Adipose tissue (tissue), 3 donors: ENCODE measurements around the gene NUDT8. TPM values are rescaled to one million over a fixed set of nuclear protein-coding genes. Genes with fewer than 3 reads are reported as not detected.
"Not testable (repeated sequence)": the region's sequence is repeated elsewhere in the genome, so short reads cannot be mapped to it uniquely, and the experiment has no call there.

Experiments
- H3K27ac ChIP-seq: one replicate; pipeline ENCODE4 v1.5.1; 2013; ENCODE audit warnings: low read depth, low read length
- WGBS, 3 donors: extraction: QIAGEN DNeasy Blood & Tissue Kit; methylation state at CpG; one replicate each; pipeline ENCODE4 v1.1.7; 2013; 5-methylcytosine and 5-hydroxymethylcytosine counted together
- polyA plus RNA-seq, 3 donors: library from polyadenylated mRNA; stranded (reverse); fragments of 200-250 nt; gene quantifications; one replicate each; pipeline ENCODE4 v1.2.3, GENCODE V29; 2013
- donor health status: healthy with polysubstance abuse.
- donor health status: Bipolar disorder and iron deficiency.
- donor health status: healthy.

The NUDT8 gene
- polyA plus RNA-seq, 3 donors: 9.8 to 37.1 (median 11.0) TPM

DNA sequence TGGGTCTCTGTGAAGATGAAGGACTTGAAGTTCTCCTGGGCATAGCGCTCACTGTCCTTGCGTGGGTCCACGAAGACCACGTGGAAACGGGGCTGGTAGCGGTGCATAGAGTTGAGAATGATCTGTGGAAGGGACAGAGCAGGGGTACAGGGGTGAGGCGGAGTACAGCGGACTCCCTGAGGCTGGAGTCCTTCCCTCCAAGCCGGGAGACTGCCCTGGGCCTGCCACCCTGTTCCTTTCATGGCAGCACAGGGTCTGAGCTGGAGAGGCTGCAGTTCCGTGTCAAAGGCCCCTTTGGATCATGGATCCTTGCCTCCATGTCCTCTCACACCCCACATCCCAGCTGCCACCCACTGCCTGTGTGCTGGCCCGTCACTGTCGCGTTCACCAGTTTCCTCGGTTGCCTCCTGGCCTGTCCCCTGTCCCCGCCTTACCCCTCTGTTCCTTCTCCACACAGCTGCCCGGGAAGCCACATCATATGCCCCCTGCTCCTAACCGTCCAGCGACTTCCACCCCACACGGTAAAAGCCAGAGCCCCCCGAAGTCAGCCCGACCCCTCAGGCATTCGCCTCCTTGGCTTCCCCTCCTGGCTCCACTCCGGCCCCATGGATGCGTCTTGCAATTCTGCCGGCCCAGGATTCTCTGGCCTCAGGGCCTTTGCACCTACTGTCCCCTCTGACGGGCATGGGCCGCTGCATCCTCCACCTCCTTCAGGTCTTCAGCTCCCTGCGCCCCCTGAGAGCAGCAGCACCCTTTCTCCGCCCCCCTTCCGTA lies 3.4 kb upstream of the NUDT8 start:
- 90 to 93% (median 90%) methylated on average over 30 of the region's 30 CpGs for WGBS, 3 donors
- no peak overlapping the region for H3K27ac ChIP-seq

DNA sequence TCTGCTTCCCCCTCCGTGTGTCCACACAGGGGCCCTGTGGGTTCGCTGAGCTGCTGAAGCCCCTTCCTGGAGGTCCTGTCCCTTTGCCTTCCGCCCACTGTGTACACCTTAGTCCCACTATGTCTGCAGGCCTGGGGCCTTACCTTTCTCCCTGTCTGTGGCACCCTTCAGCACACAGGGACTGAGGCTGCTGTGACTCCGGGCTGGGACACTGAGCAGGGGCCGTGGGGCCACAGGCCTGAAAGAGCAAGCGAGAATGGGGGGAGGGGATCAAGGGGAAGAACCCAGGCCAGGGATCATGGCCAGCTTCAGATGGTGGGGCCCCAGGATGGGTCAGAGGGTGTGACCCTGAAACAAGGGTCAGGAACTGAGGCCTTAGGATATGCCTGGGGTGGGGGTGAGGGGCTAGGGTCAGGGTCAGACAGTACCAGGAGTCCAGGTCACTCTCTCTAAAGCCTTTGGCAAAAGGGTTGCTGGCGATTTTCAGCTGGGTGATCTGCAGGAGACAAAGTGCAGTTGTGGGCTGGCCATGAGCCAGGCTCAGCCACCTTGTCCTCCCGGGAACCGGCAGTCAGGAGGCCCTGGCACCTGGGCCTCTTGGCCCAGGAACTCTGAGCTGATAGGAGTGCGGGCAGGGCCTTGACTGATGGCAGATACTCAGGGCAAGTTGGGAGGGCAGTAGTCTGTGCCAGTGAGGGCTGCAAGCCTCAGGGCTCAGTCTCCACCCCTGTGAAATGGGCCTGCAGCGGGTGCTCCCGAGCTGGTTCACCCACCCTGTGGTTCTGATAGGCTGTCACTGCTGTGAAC lies 2.6 kb upstream of the NUDT8 start:
- no peak overlapping the region for H3K27ac ChIP-seq
- WGBS, 3 donors: 32 to 83% (median 79%) methylated on average over 12 of the region's 12 CpGs

DNA sequence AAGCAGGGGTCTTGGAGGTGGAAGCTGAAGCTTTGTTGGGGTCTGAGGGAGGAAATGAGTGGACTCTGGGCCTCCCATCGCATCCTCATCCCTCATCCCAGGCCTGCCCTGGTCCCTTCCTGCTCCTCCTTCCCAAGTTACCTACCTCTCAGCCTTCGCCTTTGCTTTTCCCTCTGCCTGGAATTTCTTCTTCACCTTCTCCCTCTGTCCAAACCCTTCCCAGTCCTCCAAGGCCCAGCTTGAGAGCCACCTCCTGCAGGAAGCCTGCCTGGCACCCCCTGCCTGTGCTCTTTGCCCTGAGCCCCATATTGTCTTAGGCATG lies 2.1 kb upstream of the NUDT8 start:
- 93 to 100% (median 100%) methylated on average over 1 to 2 of the region's 2 CpGs for WGBS, 3 donors
- H3K27ac ChIP-seq: no peak overlapping the region

- H3K27ac ChIP-seq: no peak overlapping the region
- WGBS, 3 donors: 68 to 81% (median 77%) methylated on average over 7 of the region's 7 CpGs
Measured at GRCh38 chr11:67631411-67631810, 1.7 kb upstream of the NUDT8 start.

GRCh38 chr11:67630943-67631331 lies 1.2 kb upstream of the NUDT8 start:
- H3K27ac ChIP-seq: no peak overlapping the region
- 52 to 65% (median 55%) methylated on average over 16 of the region's 16 CpGs for WGBS, 3 donors

DNA sequence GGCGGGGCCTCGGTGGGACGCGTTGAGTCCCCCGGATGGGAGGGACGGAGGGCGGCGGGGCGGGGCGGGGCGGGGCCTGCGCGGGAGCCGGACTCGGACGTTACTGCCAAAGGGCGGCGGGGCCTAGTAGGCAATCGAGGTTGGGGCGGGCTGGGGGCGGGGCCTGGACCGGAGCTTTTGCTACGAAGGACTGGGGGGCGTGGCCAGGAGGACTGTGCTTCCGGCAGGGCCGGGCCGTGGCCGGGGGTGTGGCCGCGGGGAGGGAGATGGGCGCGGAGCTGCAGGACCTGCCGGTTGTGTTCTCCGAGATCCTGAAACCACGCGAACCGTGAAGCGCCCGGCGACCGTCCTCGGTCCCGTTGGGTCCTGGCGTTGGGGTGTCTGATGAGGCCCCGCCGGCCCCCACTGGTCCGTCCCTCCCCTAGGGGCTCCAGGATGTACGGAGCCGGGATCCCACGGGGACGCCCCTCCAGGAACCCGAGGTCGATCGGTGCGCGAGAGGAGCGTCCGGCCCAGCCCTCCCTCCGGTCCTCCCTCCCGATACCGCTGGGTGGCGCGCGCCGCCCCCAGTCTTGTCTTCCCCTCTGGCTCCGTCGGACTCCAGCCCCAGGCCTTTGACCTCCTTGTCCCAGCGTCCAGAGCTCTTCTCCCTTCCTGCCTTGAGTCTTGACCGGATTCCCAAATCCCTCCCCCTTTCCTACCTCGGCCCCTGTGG lies 648 bp upstream of the NUDT8 start:
- H3K27ac ChIP-seq: no peak overlapping the region
- WGBS, 3 donors: 0 to 1% (median 1%) methylated on average over 39 to 70 of the region's 70 CpGs

DNA sequence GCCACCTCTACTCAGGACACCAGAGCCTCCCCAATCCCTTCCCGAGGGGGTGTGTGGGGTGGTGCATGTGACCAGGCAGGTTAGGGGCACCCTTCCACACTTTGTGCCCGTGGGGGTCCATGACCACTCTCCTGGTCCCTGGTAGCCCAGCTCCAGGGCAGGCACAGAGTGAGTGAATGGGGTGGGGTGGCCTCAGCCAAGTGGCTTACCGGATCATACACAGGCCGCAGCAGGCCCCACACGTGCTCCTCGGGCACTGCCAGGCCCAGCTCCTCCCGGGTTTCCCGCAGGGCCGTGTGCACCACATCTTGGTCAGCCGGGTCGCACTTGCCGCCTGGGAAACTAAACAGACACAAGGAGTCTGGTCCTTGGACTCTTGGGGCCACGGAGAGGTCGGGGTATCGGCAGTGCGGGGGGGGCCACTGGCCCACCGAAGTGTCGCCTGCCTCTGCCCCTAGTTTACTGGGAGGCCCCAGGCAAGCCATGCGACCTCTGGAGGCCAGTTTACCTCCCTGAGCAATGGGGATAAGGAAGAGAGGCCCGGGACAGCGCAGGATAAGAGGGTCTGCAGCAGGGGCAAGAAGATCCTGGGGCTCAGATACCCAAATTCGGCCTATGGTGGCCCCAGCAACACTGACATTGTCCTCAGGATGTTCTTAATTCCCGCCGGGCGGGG lies 889 bp downstream of the NUDT8 start:
- no peak overlapping the region for H3K27ac ChIP-seq
- WGBS, 3 donors: 36 to 60% (median 54%) methylated on average over 25 of the region's 25 CpGs

- no peak overlapping the region for H3K27ac ChIP-seq
- 89 to 94% (median 93%) methylated on average over 15 of the region's 15 CpGs for WGBS, 3 donors
Measured at GRCh38 chr11:67627812-67628624, 1.7 kb downstream of the NUDT8 start.

DNA sequence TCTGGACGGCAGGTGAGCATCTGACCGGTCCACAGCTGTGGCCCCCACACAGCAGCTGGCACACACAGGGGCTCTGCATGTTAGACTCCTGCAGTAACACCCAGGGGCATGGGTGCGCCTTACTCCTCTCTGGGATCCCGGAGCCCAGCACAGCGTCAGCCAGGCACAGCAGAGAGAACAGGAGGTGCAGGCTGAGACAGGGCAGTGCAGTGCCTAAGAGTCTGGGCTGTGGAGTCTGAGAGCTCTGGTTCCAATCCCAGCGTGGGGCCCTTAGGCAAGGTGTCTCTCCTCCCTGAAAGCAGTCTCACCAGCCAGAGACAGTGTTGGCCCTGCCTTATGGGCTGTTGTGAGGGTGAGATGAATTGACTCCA lies 2.3 kb downstream of the NUDT8 start:
- WGBS, 3 donors: 86 to 93% (median 91%) methylated on average over 6 of the region's 6 CpGs
- H3K27ac ChIP-seq: no peak overlapping the region

DNA sequence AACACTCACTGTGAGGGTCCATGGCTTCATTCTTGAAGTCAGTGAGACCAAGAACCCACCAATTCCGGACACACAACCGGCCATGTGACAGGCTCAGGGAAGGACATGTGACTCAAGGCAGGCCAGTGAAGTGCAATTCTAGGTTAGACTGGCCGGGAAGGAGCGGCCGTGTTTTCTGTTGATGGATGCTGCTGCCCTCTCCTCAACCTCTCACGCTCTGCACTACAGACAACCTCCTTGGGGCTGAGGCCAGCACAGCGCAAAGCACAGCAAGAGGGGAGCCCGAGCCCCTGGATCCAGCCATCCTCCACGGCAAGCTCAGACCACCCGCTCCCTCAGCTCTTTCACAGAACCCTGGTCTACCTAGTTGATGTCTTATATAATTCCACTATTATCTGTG lies 2.8 kb downstream of the NUDT8 start:
- 91 to 96% (median 92%) methylated on average over 10 of the region's 10 CpGs for WGBS, 3 donors

GRCh38 chr11:67626131-67626833 lies 3.5 kb downstream of the NUDT8 start:
- not testable (repeated sequence) for H3K27ac ChIP-seq
- 87 to 94% (median 90%) methylated on average over 10 of the region's 10 CpGs for WGBS, 3 donors

More for the DNA sequence above, 2.8 kb downstream of the NUDT8 start:
- no peak overlapping the region for H3K27ac ChIP-seq

DNA sequence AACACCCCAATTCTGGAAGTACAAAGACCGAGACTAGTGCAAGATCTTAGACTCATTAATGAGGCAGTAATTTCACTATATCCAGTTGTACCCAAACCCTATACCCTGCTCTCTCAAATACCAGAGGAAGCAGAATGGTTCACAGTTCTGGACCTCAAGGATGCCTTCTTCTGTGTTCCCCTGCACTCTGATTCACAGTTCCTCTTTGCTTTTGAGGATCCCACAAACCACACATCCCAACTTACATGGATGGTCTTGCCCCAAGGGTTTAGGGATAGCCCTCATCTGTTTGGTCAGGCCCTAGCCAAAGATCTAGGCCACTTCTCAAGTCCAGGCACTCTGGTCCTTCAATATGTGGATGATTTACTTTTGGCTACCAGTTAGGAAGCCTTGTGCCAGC lies 5.9 kb downstream of the NUDT8 start:
- 90 to 91% (median 90%) methylated on average over 1 of the region's 1 CpG for WGBS, 3 donors
- not testable (repeated sequence) for H3K27ac ChIP-seq

- H3K27ac ChIP-seq: not testable (repeated sequence)
- WGBS, 3 donors: 63 to 74% (median 66%) methylated on average over 7 of the region's 7 CpGs
Measured at GRCh38 chr11:67622905-67623304, 6.8 kb downstream of the NUDT8 start.

DNA sequence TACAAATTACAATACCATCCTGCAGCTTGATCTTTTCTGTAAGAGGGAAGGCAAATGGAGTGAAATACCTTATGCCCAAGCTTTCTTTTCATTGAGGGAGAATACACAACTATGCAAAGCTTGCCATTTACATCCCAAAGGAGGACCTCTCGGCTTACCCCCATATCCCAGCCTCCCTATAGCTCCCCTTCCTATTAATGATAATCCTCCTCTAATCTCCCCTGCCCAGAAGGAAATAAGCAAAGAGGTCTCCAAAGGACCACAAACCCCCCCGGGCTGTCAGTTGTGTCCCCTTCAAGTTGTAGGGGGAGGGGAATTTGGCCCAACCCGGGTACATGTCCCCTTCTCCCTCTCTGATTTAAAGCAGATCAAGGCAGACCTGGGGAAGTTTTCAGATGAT lies 7.8 kb downstream of the NUDT8 start:
- H3K27ac ChIP-seq: not testable (repeated sequence)
- WGBS, 3 donors: 66 to 70% (median 66%) methylated on average over 3 of the region's 3 CpGs

GRCh38 chr11:67620621-67621020 lies 9.1 kb downstream of the NUDT8 start:
- WGBS, 3 donors: 79 to 89% (median 88%) methylated on average over 13 of the region's 13 CpGs
- not testable (repeated sequence) for H3K27ac ChIP-seq

DNA sequence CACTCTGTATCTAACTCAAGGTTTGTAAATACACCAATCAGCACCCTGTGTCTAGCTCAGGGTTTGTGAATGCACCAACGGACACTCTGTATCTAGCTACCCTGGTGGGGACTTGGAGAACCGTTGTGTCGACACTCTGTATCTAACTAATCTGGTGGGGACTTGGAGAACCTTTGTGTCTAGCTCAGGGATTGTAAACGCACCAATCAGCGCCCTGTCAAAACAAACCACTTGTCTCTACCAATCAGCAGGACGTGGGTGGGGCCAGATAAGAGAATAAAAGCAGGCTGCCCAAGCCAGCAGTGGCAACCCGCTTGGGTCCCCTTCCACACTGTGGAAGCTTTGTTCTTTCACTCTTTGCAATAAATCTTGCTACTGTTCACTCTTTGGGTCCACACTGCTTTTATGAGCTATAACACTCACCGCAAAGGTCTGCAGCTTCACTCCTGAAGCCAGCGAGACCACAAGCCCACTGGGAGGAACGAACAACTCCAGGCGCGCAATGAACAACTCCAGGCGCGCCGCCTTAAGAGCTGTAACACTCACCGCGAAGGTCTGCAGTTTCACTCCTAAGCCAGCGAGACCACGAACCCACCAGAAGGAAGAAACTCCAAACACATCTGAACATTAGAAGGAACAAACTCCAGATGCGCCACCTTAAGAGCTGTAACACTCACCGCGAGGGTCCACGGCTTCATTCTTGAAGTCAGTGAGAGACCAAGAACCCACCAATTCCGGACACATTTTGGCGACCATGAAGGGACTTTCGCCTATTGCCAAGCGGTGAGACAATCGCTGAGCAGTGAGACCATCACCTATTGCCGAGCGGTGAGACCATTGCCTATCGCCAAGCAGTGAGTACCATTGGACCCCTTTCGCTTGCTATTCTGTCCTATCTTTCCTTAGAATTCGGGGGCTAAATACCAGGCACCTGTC lies 9.8 kb downstream of the NUDT8 start:
- not testable (repeated sequence) for H3K27ac ChIP-seq
- WGBS, 3 donors: 84 to 90% (median 88%) methylated on average over 33 of the region's 33 CpGs
